K562 (cell line): ENCODE measurements around the gene VDAC1. TPM values are rescaled to one million over a fixed set of nuclear protein-coding genes. Genes with fewer than 3 reads are reported as not detected.
A peak's percentile ranks its signal among the peaks of the same experiment; 100 is the strongest.

Experiments
- DPF2 ChIP-seq: fragments of 450-650 bp; IDR thresholded peaks from 2 replicates; pipeline ENCODE4 v1.6.1; 2016
- EGR1 ChIP-seq: fragments of 450-650 bp; conservative IDR thresholded peaks from 2 replicates; pipeline ENCODE4 v1.6.1; 2017; ENCODE audit warnings: mild to moderate bottlenecking
- ESRRA ChIP-seq: fragments of 450-650 bp; IDR thresholded peaks from 2 replicates; pipeline ENCODE4 v1.6.1; 2014; ENCODE audit warnings: low read depth, mild to moderate bottlenecking, moderate library complexity, borderline replicate concordance
- ETV5 ChIP-seq: sonication (generic); formaldehyde crosslinking; IDR thresholded peaks from 2 replicates; pipeline ENCODE4 v1.4.0; 2020; ENCODE audit warnings: low read depth, mild to moderate bottlenecking, missing genetic modification reagents
- FOXM1 ChIP-seq, 2 experiments: fragments of 450-650 bp in 1 of 2; sonication (generic) in 1 of 2; formaldehyde crosslinking in 1 of 2; IDR thresholded peaks; 2 replicates each; pipeline versions ENCODE4 v1.6.1 to v1.9.0; 2017 to 2022; ENCODE audit warnings: low read depth in 2 of 2, mild to moderate bottlenecking in 2 of 2, missing genetic modification reagents in 1 of 2, moderate library complexity in 1 of 2
- NCOA4 ChIP-seq: fragments of 450-650 bp; IDR thresholded peaks from 2 replicates; pipeline ENCODE4 v1.6.1; 2018; ENCODE audit warnings: mild to moderate bottlenecking; ENCODE audit not compliant: partially characterized antibody
- NEUROD1 ChIP-seq: fragments of 150-350 bp; IDR thresholded peaks from 2 replicates; pipeline ENCODE4 v1.6.1; 2014; ENCODE audit warnings: borderline replicate concordance, low read length, low read depth; ENCODE audit not compliant: partially characterized antibody
- POLR2AphosphoS2 ChIP-seq: IDR thresholded peaks from 2 replicates; pipeline ENCODE4 v1.6.1; 2012; ENCODE audit warnings: low read length, improper control_type of control experiment
- POLR2G ChIP-seq: fragments of 200-400 bp; formaldehyde crosslinking; IDR thresholded peaks from 2 replicates; pipeline ENCODE4 v1.6.1; 2017; ENCODE audit warnings: low read depth, mild to moderate bottlenecking, antibody characterized with exemption, low read length, moderate library complexity
- SIN3A ChIP-seq, 2 experiments: fragments of 150-350 bp in 1 of 2; IDR thresholded peaks; 2 replicates each; pipeline ENCODE4 v1.6.1; 2011 to 2016; ENCODE audit warnings: borderline replicate concordance in 2 of 2, low read depth in 2 of 2, low read length in 2 of 2, mild to moderate bottlenecking in 2 of 2, moderate library complexity in 2 of 2; ENCODE audit not compliant: control insufficient read depth in 1 of 2
- SIN3B ChIP-seq: fragments of 450-650 bp; IDR thresholded peaks from 2 replicates; pipeline ENCODE4 v1.6.1; 2017; ENCODE audit warnings: low read depth, mild to moderate bottlenecking, moderate library complexity
- SMARCC2 ChIP-seq: fragments of 450-650 bp; IDR thresholded peaks from 2 replicates; pipeline ENCODE4 v1.6.1; 2017; ENCODE audit warnings: antibody characterized with exemption, moderate library complexity, mild to moderate bottlenecking, low read depth
- SRF ChIP-seq, 2 experiments: fragments of 250-450, 450-650 bp in 1 of 2; sonication (Bioruptor Pico) in 1 of 2; sonication (generic) in 1 of 2; formaldehyde crosslinking; IDR thresholded peaks; 2 replicates each; pipeline versions ENCODE4 v1.5.0 to v1.5.1; 2020 to 2022; ENCODE audit warnings: mild to moderate bottlenecking in 1 of 2, missing genetic modification reagents in 1 of 2
- TOE1 ChIP-seq, 2 experiments: fragments of 450-650 bp in 1 of 2; sonication (generic) in 1 of 2; formaldehyde crosslinking in 1 of 2; IDR thresholded peaks; 2 replicates each; pipeline versions ENCODE4 v1.7.1 to v1.8.0; 2016 to 2022; ENCODE audit warnings: borderline replicate concordance in 2 of 2, mild to moderate bottlenecking in 2 of 2, antibody characterized with exemption in 1 of 2, inconsistent platforms in 1 of 2, low read depth in 1 of 2, missing genetic modification reagents in 1 of 2, moderate library complexity in 1 of 2
- ZNF124 ChIP-seq: sonication (generic); formaldehyde crosslinking; IDR thresholded peaks from 2 replicates; pipeline ENCODE4 v1.8.1; 2022; ENCODE audit warnings: missing genetic modification reagents
- ZNF24 ChIP-seq: fragments of 450-650 bp; IDR thresholded peaks from 2 replicates; pipeline ENCODE4 v1.6.1; 2016
- ZNF282 ChIP-seq: sonication (generic); formaldehyde crosslinking; IDR thresholded peaks from 2 replicates; pipeline ENCODE4 v1.8.1; 2023; ENCODE audit warnings: missing genetic modification reagents
- ZNF79 ChIP-seq: fragments of 250-450 bp; sonication (Bioruptor Pico); IDR thresholded peaks from 2 replicates; pipeline ENCODE4 v1.4.0; 2020; ENCODE audit warnings: low read depth, mild to moderate bottlenecking, moderate library complexity
- polyA plus RNA-seq, 8 experiments: library from polyadenylated mRNA; depleted of rRNA in 4 of 8; stranded (reverse) in 5 of 8; unstranded in 3 of 8; fragments of >200 nt; fragmentation: Nextera tagmentation in 2 of 8; fragmentation: Illumina TruSeq in 1 of 8; extraction: Ambion mirVana in 2 of 8; extraction: Trizol in 1 of 8; gene quantifications; 2 replicates each; pipeline versions ENCODE4 v1.2.1 to v1.2.3, GENCODE V29; 2011 to 2014; ENCODE audit warnings: inconsistent platforms in 1 of 8, missing spikeins in 1 of 8
- total RNA-seq, 7 experiments: library from RNA; depleted of rRNA in 6 of 7; stranded (reverse); fragments of >200 nt in 6 of 7; fragmentation: Illumina TruSeq in 2 of 7; extraction: Trizol in 2 of 7; gene quantifications; 2 replicates each; pipeline versions ENCODE4 v1.2.1 to v1.2.3, GENCODE V29; 2011 to 2021; ENCODE audit warnings: low replicate concordance in 1 of 7
- TF ChIP-seq, protein P1 (sequence below), 2 experiments: IDR thresholded peaks; 2 replicates each; pipeline ENCODE4 v1.6.1; 2011; ENCODE audit warnings: borderline replicate concordance in 1 of 2, control low read depth in 1 of 2, low read depth in 1 of 2, low read length in 1 of 2, mild to moderate bottlenecking in 1 of 2, mixed read lengths in 1 of 2, moderate library complexity in 1 of 2; ENCODE audit not compliant: insufficient read depth in 1 of 2, insufficient read length in 1 of 2, poor library complexity in 1 of 2, severe bottlenecking in 1 of 2; ENCODE audit errors: extremely low read depth in 1 of 2
- TF ChIP-seq, protein P2 (sequence below), 2 experiments: fragments of 250-450 bp in 1 of 2; fragments of 450-650 bp in 1 of 2; sonication (Bioruptor Pico) in 1 of 2; IDR thresholded peaks; 2 replicates each; pipeline versions ENCODE4 v1.6.1 to v1.8.0; 2016 to 2021; ENCODE audit warnings: mild to moderate bottlenecking in 2 of 2, moderate library complexity in 2 of 2, missing compliant biosample characterization in 1 of 2, missing genetic modification characterization in 1 of 2
- TF ChIP-seq, protein P3 (sequence below): IDR thresholded peaks from 2 replicates; pipeline ENCODE4 v1.6.1; 2014; ENCODE audit warnings: antibody characterized with exemption

VDAC1 gene
- total and polyA plus RNA-seq, 9 of the 15 experiments (the other 6 are each of a cell fraction or from before 2014, with no cell fraction given), result 168 to 366 (median 293) TPM

DNA sequence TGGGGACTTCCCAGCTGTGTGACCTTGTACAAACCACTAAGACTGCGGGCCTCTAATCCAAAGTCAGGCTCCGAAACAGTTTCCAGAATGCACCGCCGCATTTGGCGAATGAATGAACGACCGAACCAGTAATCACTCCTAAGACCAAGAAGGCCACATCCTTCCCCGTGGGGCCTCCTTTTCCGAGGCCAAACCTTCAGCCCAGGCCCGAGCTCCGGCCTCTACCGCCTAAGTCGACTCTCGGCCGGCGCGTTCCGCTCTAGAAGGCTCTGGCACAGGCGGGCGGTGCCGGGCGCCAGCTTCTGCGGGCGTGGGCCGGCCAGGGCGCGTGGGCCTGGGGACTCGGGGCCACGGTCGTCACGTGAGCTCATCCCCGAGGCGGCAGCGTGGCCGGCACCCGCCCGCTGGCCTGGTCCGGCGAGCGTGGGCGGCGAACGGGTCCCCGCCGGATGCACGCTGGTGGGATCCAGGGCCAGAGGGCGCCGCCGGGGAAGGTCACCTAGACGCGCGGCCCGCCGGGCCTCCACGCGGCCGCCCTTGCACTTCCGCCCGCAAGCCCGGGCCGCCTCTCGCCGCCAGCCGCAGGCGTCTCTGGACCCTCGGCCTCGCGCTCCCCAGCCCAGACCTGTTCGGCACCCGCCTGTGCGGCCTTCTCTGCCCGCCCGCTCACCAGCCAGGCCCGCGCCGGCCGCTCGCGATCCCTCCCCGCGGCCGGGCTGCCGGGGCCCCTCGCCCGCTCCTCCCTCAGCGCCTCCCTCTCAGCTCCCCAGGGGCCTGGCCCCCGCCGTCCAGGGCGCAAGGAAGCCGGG, 754 bp downstream of the VDAC1 start (continued):
- TF ChIP-seq, protein P1, sequence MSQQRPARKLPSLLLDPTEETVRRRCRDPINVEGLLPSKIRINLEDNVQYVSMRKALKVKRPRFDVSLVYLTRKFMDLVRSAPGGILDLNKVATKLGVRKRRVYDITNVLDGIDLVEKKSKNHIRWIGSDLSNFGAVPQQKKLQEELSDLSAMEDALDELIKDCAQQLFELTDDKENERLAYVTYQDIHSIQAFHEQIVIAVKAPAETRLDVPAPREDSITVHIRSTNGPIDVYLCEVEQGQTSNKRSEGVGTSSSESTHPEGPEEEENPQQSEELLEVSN (IDR thresholded peaks at IDR 0.05; ENCODE audit: borderline replicate concordance in 1 of 2, extremely low read depth in 1 of 2, insufficient read depth in 1 of 2, insufficient read length in 1 of 2, low read depth in 1 of 2, low read length in 1 of 2, poor library complexity in 1 of 2, severe bottlenecking in 1 of 2), result peak; percentile 12 to 84
- TF ChIP-seq NEUROD1 (peak; percentile 14), EGR1 (peak; percentile 71), NCOA4 (no peak), SMARCC2 (no peak), POLR2G (peak; percentile 84; the same call in 1 of the 2 replicates), FOXM1 (IDR thresholded peaks at IDR 0.05; ENCODE audit: low read depth) (no peak), FOXM1 (CRISPR knock-in tag; IDR thresholded peaks at IDR 0.05; ENCODE audit: low read depth) (peak; percentile 78), ETV5 (peak; percentile 55; the same call in 1 of the 2 replicates), ESRRA (peak; percentile 93), POLR2AphosphoS2 (no peak), SRF (CRISPR knock-in tag; IDR thresholded peaks at IDR 0.05) (0 out of 4 replicates have a peak, but pooled peaks of 1 of the 2 experiments have one; percentile 25), DPF2 (no peak), SIN3B (peak; percentile 70), ZNF79 (CRISPR knock-in tag) (no peak), SIN3A (IDR thresholded peaks at IDR 0.05; ENCODE audit: borderline replicate concordance in 2 of 2, control insufficient read depth in 1 of 2, low read depth in 2 of 2, low read length in 2 of 2) (peak in 1 of 2 experiments; percentile 57; a peak in 1 of 4 replicates), TOE1 (IDR thresholded peaks at IDR 0.05; ENCODE audit: borderline replicate concordance) (no peak), TOE1 (CRISPR knock-in tag; IDR thresholded peaks at IDR 0.05; ENCODE audit: borderline replicate concordance, low read depth) (no peak), ZNF124 (CRISPR knock-in tag) (no peak), ZNF24 (no peak), ZNF282 (0 out of 2 replicates have a peak, but pooled peaks have one; percentile 42)
- TF ChIP-seq, protein P2, sequence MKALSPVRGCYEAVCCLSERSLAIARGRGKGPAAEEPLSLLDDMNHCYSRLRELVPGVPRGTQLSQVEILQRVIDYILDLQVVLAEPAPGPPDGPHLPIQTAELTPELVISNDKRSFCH (CRISPR knock-in tag; IDR thresholded peaks at IDR 0.05), result no peak
- TF ChIP-seq, protein P2 (tag; IDR thresholded peaks at IDR 0.05), result 0 out of 2 replicates have a peak, but pooled peaks have one; percentile 18
- TF ChIP-seq, protein P3, sequence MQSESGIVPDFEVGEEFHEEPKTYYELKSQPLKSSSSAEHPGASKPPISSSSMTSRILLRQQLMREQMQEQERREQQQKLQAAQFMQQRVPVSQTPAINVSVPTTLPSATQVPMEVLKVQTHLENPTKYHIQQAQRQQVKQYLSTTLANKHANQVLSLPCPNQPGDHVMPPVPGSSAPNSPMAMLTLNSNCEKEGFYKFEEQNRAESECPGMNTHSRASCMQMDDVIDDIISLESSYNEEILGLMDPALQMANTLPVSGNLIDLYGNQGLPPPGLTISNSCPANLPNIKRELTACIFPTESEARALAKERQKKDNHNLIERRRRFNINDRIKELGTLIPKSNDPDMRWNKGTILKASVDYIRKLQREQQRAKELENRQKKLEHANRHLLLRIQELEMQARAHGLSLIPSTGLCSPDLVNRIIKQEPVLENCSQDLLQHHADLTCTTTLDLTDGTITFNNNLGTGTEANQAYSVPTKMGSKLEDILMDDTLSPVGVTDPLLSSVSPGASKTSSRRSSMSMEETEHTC, result peak; percentile 23; the same call in 1 of the 2 replicates
